Smooth muscle cell (in vitro differentiated cells): ENCODE measurements around the gene PBX2. TPM values are rescaled to one million over a fixed set of nuclear protein-coding genes. Genes with fewer than 3 reads are reported as not detected.

ENCODE experiments used
- DNase-seq: peaks from one replicate; lab custom pipeline; 2025; ENCODE audit not compliant: unreplicated experiment; lab: John Stamatoyannopoulos, UW
- H2AFZ ChIP-seq: fragments of 200-600 bp; sonication (generic); 2 replicates; pipeline ENCODE4 v1.6.0; 2016; ENCODE audit warnings: antibody characterized with exemption, low read depth, mild to moderate bottlenecking
- H3F3A ChIP-seq: fragments of 200-600 bp; sonication (generic); 2 replicates; pipeline ENCODE4 v1.6.0; 2017; ENCODE audit warnings: antibody characterized with exemption, low read depth
- H3K27ac ChIP-seq: fragments of 200-600 bp; sonication (generic); 2 replicates; pipeline ENCODE4 v1.5.1; 2016; ENCODE audit warnings: low read depth, mild to moderate bottlenecking
- H3K27me3 ChIP-seq: fragments of 200-600 bp; sonication (generic); 2 replicates; pipeline ENCODE4 v1.6.1; 2016; ENCODE audit warnings: low read depth, mild to moderate bottlenecking
- H3K36me3 ChIP-seq: fragments of 200-600 bp; sonication (generic); 2 replicates; pipeline ENCODE4 v1.5.1; 2016; ENCODE audit warnings: low read depth
- H3K4me1 ChIP-seq: fragments of 200-600 bp; sonication (generic); 2 replicates; pipeline ENCODE4 v1.5.1; 2016; ENCODE audit warnings: low read depth
- H3K4me2 ChIP-seq: fragments of 200-600 bp; sonication (generic); 2 replicates; pipeline ENCODE4 v1.6.0; 2016; ENCODE audit warnings: mild to moderate bottlenecking
- H3K4me3 ChIP-seq: fragments of 200-600 bp; sonication (generic); 2 replicates; pipeline ENCODE4 v1.5.1; 2016; ENCODE audit warnings: mild to moderate bottlenecking
- H3K79me2 ChIP-seq: fragments of 200-600 bp; sonication (generic); 2 replicates; pipeline ENCODE4 v1.6.0; 2016; ENCODE audit warnings: low read depth, mild to moderate bottlenecking
- H3K9ac ChIP-seq: fragments of 200-600 bp; sonication (generic); 2 replicates; pipeline ENCODE4 v1.6.0; 2016; ENCODE audit warnings: low read depth
- H3K9me3 ChIP-seq: fragments of 200-600 bp; sonication (generic); replicated peaks from 2 replicates; pipeline ENCODE4 v1.5.1; 2016; ENCODE audit warnings: low read depth
- H4K20me1 ChIP-seq: fragments of 200-600 bp; sonication (generic); 2 replicates; pipeline ENCODE4 v1.6.0; 2016; ENCODE audit warnings: low read depth
- CTCF ChIP-seq: fragments of 200-600 bp; sonication (generic); IDR thresholded peaks from 2 replicates; pipeline ENCODE4 v1.5.1; 2017; ENCODE audit warnings: borderline replicate concordance, mild to moderate bottlenecking, antibody characterized with exemption; ENCODE audit not compliant: insufficient read depth, poor library complexity, severe bottlenecking
- WGBS: methylation state at CpG from one replicate; pipeline ENCODE4 v1.1.7; 2016; ENCODE audit warnings: low lambda C conversion rate; 5-methylcytosine and 5-hydroxymethylcytosine counted together
- polyA plus RNA-seq: library from polyadenylated mRNA; unstranded; fragments of >200 nt; fragmentation: Nextera tagmentation; extraction: Ambion mirVana; gene quantifications from 2 replicates; pipeline ENCODE4 v1.2.1, GENCODE V29; 2016
- total RNA-seq: library from RNA; depleted of rRNA; stranded (reverse); fragments of >200 nt; gene quantifications from 2 replicates; pipeline ENCODE4 v1.2.3, GENCODE V29; 2014

Gene PBX2
- total and polyA plus RNA-seq, 2 experiments from 2014 or later = 14.0 to 43.6 TPM

- H3K4me2 ChIP-seq = peak overlapping the region; percentile 52
- no peak for TF ChIP-seq CTCF
- no peak overlapping the region for H3K27ac ChIP-seq
- peaks cover 26% of the 10 kb centered on the region for H3K27me3 ChIP-seq
- no peak overlapping the region for H2AFZ ChIP-seq
- no peaks in the 10 kb centered on the region for H3K9me3 ChIP-seq
- no peaks in the 10 kb centered on the region for H3F3A ChIP-seq
- no peaks in the 10 kb centered on the region for H4K20me1 ChIP-seq
- 55% methylated on average over 47 of the region's 47 CpGs for WGBS
- peak overlapping the region; percentile 32 for H3K4me3 ChIP-seq
- no peaks in the 10 kb centered on the region for H3K79me2 ChIP-seq
- no peak overlapping the region for H3K9ac ChIP-seq
- no peak for DNase-seq
- no peaks in the 10 kb centered on the region for H3K36me3 ChIP-seq
- H3K4me1 ChIP-seq = peaks cover 12% of the 10 kb centered on the region
Observed at GRCh38 chr6:32149092-32149755, 40.8 kb downstream of the PBX2 start.

GRCh38 chr6:32148289-32149091, 41.5 kb downstream of the PBX2 start:
- Histone ChIP-seq H3K9me3 (no peaks in the 10 kb centered on the region), H3K27ac (no peak overlapping the region), H3K36me3 (no peaks in the 10 kb centered on the region), H3K4me1 (peaks cover 12% of the 10 kb centered on the region), H3K4me2 (peak overlapping the region; percentile 52), H3K27me3 (peaks cover 26% of the 10 kb centered on the region), H2AFZ (peak overlapping the region; percentile 58), H3F3A (no peaks in the 10 kb centered on the region), H3K79me2 (no peaks in the 10 kb centered on the region), H4K20me1 (no peaks in the 10 kb centered on the region), H3K4me3 (peak overlapping the region; percentile 34), H3K9ac (no peak overlapping the region)
- DNase-seq = no peak
- 41% methylated on average over 39 of the region's 39 CpGs for WGBS
- TF ChIP-seq CTCF = peak; percentile 17

- no peak for DNase-seq
- Histone ChIP-seq H2AFZ (no peak overlapping the region), H3K79me2 (no peaks in the 10 kb centered on the region), H3K4me2 (no peak overlapping the region), H3K4me1 (peaks cover 10% of the 10 kb centered on the region), H3K4me3 (no peak overlapping the region), H3K36me3 (no peaks in the 10 kb centered on the region), H3K9ac (no peak overlapping the region), H3K9me3 (no peaks in the 10 kb centered on the region), H3K27me3 (peaks cover 26% of the 10 kb centered on the region), H4K20me1 (no peaks in the 10 kb centered on the region), H3F3A (no peaks in the 10 kb centered on the region), H3K27ac (no peak overlapping the region)
- no peak for TF ChIP-seq CTCF
- 97% methylated on average over 4 of the region's 4 CpGs for WGBS
Observed at GRCh38 chr6:32147401-32148132, 42.4 kb downstream of the PBX2 start.
